ENCODE measurements around the gene GCGR. TPM values are rescaled to one million over a fixed set of nuclear protein-coding genes. Genes with fewer than 3 reads are reported as not detected.

GCGR gene
- total and polyA plus RNA-seq, 2 of the 13 experiments (the other 11 are each of a cell fraction or from before 2014, with no cell fraction given): 0.04 to 0.13 TPM

GRCh38 chr17:81814748-81815645, 11.0 kb downstream of the GCGR start (continued):
- no peak for TF ChIP-seq NFE2L1 (CRISPR knock-in tag; IDR thresholded peaks at IDR 0.05; ENCODE audit: borderline replicate concordance)
- no peak for TF ChIP-seq ATRX (CRISPR knock-in tag; IDR thresholded peaks at IDR 0.05; ENCODE audit: borderline replicate concordance)
- TF ChIP-seq ZNF691 (CRISPR knock-in tag; IDR thresholded peaks at IDR 0.05; ENCODE audit: borderline replicate concordance, low read depth): 0 out of 2 replicates have a peak, but pooled peaks have one; percentile 34
- TF ChIP-seq JUND (CRISPR knock-in tag; IDR thresholded peaks at IDR 0.05): peak; percentile 51; the same call in 1 of the 2 replicates
- no peak for TF ChIP-seq HOXA7 (CRISPR knock-in tag; IDR thresholded peaks at IDR 0.05)
- no peak for TF ChIP-seq ZNF343 (CRISPR knock-in tag; IDR thresholded peaks at IDR 0.05)
- no peak for TF ChIP-seq ZNF264 (CRISPR knock-in tag; IDR thresholded peaks at IDR 0.05)
- peak; percentile 87 for TF ChIP-seq ZNF687 (CRISPR knock-in tag; IDR thresholded peaks at IDR 0.05)
- peak; percentile 51; the same call in 1 of the 2 replicates for TF ChIP-seq KAT8 (CRISPR knock-in tag; IDR thresholded peaks at IDR 0.05)
- no peak for TF ChIP-seq SMARCC2 (IDR thresholded peaks at IDR 0.05)
- no peak; the same call in 1 of the 2 replicates for TF ChIP-seq HCFC1 (IDR thresholded peaks at IDR 0.05; ENCODE audit: low read depth, low read length)
- peak; percentile 33; the same call in 1 of the 2 replicates for TF ChIP-seq SOX5 (CRISPR knock-in tag; IDR thresholded peaks at IDR 0.05; ENCODE audit: borderline replicate concordance)
- no peak for TF ChIP-seq MED8 (CRISPR knock-in tag; IDR thresholded peaks at IDR 0.05; ENCODE audit: insufficient replicate concordance)
- no peak for TF ChIP-seq ZNF704 (CRISPR knock-in tag; IDR thresholded peaks at IDR 0.05; ENCODE audit: borderline replicate concordance)
- TF ChIP-seq ZFY (CRISPR knock-in tag; IDR thresholded peaks at IDR 0.05): peak; percentile 49; the same call in 1 of the 2 replicates
- peak; percentile 66 for TF ChIP-seq NFYC (CRISPR knock-in tag; IDR thresholded peaks at IDR 0.05)
- TF ChIP-seq KDM3A (CRISPR knock-in tag; IDR thresholded peaks at IDR 0.05; ENCODE audit: low read depth): peak; percentile 76; the same call in 1 of the 2 replicates
- TF ChIP-seq KLF6 (CRISPR knock-in tag; IDR thresholded peaks at IDR 0.05): peak; percentile 88
- TF ChIP-seq ZNF121 (CRISPR knock-in tag; IDR thresholded peaks at IDR 0.05): no peak
- TF ChIP-seq ZNF20 (CRISPR knock-in tag; IDR thresholded peaks at IDR 0.05): no peak
- TF ChIP-seq ZNF224 (CRISPR knock-in tag; IDR thresholded peaks at IDR 0.05): no peak
- no peak for TF ChIP-seq PLSCR1 (CRISPR knock-in tag; IDR thresholded peaks at IDR 0.05; ENCODE audit: borderline replicate concordance)
- no peak for TF ChIP-seq MAF1 (CRISPR knock-in tag; IDR thresholded peaks at IDR 0.05; ENCODE audit: borderline replicate concordance)
- no peak for TF ChIP-seq ZNF713 (CRISPR knock-in tag; IDR thresholded peaks at IDR 0.05)

Measured in HepG2 (cell line).